ENCODE measurements around the gene AOC2.

Gene AOC2

GRCh38 chr17:42830971-42831370, 13.4 kb upstream of the AOC2 start:
- no peak for TF ChIP-seq CTCF (IDR thresholded peaks at IDR 0.05; ENCODE audit: control insufficient read depth, insufficient read depth, low read depth, low read length, missing control alignments)
- no peak overlapping the region for H3K4me3 ChIP-seq (ENCODE audit: control insufficient read depth, low read depth, low read length)
- no peak for DNase-seq (ENCODE audit: low read depth)

GRCh38 chr17:42832213-42832933, 12.0 kb upstream of the AOC2 start:
- TF ChIP-seq CTCF (IDR thresholded peaks at IDR 0.05; ENCODE audit: control insufficient read depth, insufficient read depth, low read depth, low read length, missing control alignments) = no peak
- H3K4me3 ChIP-seq (ENCODE audit: control insufficient read depth, low read depth, low read length) = peak overlapping the region; percentile 72
- no peak for DNase-seq (ENCODE audit: low read depth)

GRCh38 chr17:42832934-42833766, 11.2 kb upstream of the AOC2 start, which contains the start of gene PSME3:
Gene PSME3, plus strand, starts transcription at chr17:42833397. Its CDS starts 235 bp downstream, at chr17:42833632.
- no peak for TF ChIP-seq CTCF (IDR thresholded peaks at IDR 0.05; ENCODE audit: control insufficient read depth, insufficient read depth, low read depth, low read length, missing control alignments)
- H3K4me3 ChIP-seq (ENCODE audit: control insufficient read depth, low read depth, low read length) = peak within 1 kb of the TSS; percentile 72
- DNase-seq (ENCODE audit: low read depth) = no peak

- TF ChIP-seq CTCF (IDR thresholded peaks at IDR 0.05; ENCODE audit: control insufficient read depth, insufficient read depth, low read depth, low read length, missing control alignments) = no peak
- no peak for DNase-seq (ENCODE audit: low read depth)
- peak overlapping the region; percentile 72 for H3K4me3 ChIP-seq (ENCODE audit: control insufficient read depth, low read depth, low read length)
These were observed 10.5 kb upstream of the AOC2 start for GRCh38 chr17:42833767-42834422.

GRCh38 chr17:42835732-42836131, 8.6 kb upstream of the AOC2 start:
- H3K4me3 ChIP-seq (ENCODE audit: control insufficient read depth, low read depth, low read length) = no peak overlapping the region
- DNase-seq (ENCODE audit: low read depth) = no peak
- no peak for TF ChIP-seq CTCF (IDR thresholded peaks at IDR 0.05; ENCODE audit: control insufficient read depth, insufficient read depth, low read depth, low read length, missing control alignments)

- TF ChIP-seq CTCF (IDR thresholded peaks at IDR 0.05; ENCODE audit: control insufficient read depth, insufficient read depth, low read depth, low read length, missing control alignments) = no peak
- DNase-seq (ENCODE audit: low read depth) = no peak
- H3K4me3 ChIP-seq (ENCODE audit: control insufficient read depth, low read depth, low read length) = no peak overlapping the region
These were observed 2.2 kb upstream of the AOC2 start for GRCh38 chr17:42841975-42842685.
